Activated CD4-positive, alpha-beta T cell treated with anti-CD3 and anti-CD28 coated beads, Interleukin-2, amount 50 U/mL, for 48 hours (primary cell): ENCODE data around the gene CLRN1.
A peak's percentile ranks its signal among the peaks of the same experiment; 100 is the strongest.
"Not testable (repeated sequence)": the region's sequence is repeated elsewhere in the genome, so short reads cannot be mapped to it uniquely, and the experiment has no call there.

Experiments used
- DNase-seq, 2 experiments: peaks; one replicate each; pipeline ENCODE4 v3.0.0-alpha.2; 2020

Gene CLRN1

DNA sequence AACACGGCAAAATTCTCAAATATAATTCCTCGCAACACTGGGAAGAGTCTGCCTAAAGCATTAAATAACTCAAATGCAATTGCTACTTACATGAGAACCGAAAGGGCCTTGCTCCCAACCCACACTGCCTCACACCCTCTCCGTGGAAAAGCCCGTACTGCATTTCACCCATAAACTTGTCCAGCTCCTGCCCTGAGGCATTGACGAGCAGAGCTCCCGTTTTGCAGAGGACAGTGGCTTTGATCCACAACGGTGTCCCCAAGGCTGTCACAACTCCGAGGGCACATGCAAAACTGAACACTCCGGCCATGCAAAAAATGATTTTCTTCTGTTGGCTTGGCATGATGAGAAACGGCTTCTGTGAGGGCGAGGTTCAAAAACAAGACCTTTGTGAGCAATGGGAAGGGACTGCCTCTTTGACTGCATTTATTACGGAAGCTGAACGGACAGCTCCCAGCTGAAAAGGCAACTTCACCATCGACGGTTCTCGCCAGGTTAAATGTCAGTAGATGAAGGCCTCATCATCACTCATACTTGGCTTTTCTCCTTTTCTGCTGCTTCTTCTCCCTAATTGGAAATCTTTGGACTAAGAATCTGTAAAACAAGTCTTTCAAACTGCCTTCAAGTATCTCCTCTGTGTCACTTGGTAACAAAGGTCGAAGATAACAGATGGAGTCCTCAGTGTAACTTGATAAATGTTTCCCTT lies at the start of gene CLRN1:
Gene CLRN1, minus strand, starts transcription at position 362 of the 706 bp plus-strand sequence. Its CDS starts 19 bp downstream, at position 343.
- DNase-seq, result no peak

DNA sequence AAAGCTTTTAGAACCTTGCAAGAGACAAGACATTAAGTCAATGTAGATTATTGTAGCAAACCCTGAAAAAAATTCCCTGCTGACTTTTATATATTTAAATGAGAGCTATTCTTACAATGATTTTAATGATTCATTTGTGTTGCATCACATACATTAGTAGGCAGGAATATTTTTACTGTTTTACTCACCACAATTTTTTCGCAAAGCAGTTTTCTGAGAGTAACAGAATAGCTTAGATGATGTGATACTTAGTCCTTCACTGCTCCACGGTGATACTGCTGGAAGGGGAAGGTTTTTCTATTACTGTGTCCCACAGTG lies 43.9 kb upstream of the CLRN1 start:
- DNase-seq, result no peak

DNA sequence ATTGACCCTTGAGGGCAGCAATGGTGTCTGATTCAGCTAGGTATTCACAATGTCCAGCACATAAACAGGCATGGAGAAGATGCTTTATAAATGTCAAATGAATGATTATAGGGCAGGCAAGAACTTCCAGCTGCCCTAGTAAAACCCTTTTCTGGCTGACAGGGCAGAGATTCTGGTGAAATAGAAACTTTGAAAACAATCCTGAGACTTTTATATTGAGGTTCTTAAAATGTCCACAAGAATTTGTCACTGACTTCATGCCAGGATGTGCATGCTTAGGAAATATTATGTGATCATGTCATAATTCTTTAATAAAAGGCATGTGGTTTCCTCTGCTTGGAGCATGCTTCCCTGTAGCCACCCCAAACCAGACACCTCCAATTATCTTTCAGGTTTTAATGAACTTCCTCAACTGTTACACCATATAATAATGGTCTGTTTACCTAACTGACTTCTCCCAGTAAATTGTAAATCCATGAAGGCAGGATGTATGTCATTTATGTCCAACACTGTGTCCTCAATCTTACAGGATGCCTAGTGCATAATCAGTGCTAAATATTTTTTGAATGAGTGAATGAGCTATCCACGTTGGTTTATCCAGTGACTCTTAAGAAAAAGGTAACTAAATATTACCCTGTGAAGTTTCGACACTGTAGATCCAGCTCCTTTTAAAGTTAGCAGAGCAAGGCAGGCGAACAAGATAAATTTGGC lies 43.4 kb upstream of the CLRN1 start:
- no peak for DNase-seq

GRCh38 chr3:151015181-151015580 lies 42.7 kb upstream of the CLRN1 start:
- no peak for DNase-seq

DNA sequence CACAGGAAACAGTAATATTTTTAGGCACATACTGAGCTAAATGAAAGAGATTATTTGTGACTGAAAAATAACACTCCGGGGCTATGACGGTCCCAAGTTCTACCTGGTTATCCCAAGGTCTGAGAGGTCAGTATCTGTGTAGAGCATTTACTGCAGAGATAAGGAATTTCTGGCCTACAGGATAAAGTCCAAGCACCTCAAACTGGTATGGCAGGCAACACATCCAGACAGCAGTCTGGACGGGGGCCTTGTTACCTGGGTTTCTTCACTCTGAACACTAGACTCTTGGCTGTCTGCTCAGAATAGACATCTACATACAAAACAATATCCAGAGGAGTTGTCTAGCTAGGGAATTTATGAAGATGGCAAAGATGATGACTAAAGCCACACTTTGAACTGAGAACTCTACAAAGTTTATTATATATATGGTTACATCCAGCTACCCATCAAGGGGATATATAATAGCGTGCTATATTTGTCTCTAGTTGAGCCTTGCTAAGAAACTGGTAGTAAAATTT lies 42.0 kb upstream of the CLRN1 start:
- DNase-seq, result no peak

DNA sequence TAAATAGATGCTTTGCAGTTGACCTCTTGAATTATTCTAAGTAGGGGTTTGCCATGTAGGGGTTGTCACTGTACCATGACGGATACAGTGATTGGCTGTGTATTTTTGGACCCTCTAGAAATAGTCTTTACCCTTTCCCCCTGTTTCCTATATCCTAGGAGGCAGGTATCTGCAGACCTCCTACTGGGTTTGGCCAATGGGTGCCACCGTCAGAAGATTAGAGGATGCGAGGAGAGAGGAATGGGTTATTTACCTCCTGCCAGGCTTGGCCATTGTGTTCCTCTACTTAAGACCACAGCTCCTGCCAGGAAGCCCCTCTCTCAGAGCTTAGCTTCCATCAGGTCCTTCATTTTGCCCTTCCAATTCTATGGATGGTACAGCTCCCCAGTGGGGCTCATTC lies 40.2 kb upstream of the CLRN1 start:
- DNase-seq, result no peak

- no peak for DNase-seq
Measured at GRCh38 chr3:151011427-151011826, 38.9 kb upstream of the CLRN1 start.

GRCh38 chr3:151009981-151010380 lies 37.5 kb upstream of the CLRN1 start:
- no peak for DNase-seq

- no peak for DNase-seq
Measured at GRCh38 chr3:151009430-151009829, 36.9 kb upstream of the CLRN1 start.

DNA sequence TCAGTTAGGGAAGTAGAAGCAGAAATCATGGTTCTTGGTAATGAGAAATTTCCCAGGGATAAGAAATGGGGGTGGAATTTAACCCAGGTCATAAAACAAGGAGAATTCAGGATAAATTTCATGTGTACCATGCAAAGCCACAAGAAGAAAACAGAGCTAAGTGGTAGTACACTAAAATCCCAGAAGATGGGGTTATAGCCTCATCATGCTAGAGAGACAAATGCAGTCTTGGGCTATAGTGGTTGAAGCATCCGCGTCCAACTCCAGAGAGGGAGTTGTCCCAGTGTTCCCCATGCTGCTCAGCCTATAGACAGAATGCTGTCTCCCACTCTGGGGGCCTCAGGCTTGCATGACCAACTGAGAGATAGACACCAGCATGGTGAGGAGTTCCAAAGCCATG lies 36.2 kb upstream of the CLRN1 start:
- DNase-seq, result no peak

DNA sequence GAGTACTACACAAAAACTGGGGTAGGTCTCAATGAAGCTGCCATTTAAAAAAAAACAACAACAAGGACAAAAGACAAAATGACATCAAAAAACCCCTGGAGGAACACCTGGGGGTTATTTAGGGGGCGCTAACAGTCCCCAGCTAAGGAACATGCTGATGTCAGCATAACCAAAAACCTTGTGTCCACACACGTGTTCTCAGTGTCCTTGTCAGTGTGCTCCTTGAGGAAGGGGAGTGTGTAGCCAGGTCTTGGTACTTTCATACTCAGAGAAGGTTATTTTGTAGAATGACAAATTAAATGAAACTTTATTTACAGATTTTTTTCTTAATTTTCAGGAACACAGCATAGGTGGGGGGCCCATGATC lies 31.2 kb upstream of the CLRN1 start:
- DNase-seq, result no peak

- no peak for DNase-seq
Measured at GRCh38 chr3:151003029-151003767, 30.7 kb upstream of the CLRN1 start.

DNA sequence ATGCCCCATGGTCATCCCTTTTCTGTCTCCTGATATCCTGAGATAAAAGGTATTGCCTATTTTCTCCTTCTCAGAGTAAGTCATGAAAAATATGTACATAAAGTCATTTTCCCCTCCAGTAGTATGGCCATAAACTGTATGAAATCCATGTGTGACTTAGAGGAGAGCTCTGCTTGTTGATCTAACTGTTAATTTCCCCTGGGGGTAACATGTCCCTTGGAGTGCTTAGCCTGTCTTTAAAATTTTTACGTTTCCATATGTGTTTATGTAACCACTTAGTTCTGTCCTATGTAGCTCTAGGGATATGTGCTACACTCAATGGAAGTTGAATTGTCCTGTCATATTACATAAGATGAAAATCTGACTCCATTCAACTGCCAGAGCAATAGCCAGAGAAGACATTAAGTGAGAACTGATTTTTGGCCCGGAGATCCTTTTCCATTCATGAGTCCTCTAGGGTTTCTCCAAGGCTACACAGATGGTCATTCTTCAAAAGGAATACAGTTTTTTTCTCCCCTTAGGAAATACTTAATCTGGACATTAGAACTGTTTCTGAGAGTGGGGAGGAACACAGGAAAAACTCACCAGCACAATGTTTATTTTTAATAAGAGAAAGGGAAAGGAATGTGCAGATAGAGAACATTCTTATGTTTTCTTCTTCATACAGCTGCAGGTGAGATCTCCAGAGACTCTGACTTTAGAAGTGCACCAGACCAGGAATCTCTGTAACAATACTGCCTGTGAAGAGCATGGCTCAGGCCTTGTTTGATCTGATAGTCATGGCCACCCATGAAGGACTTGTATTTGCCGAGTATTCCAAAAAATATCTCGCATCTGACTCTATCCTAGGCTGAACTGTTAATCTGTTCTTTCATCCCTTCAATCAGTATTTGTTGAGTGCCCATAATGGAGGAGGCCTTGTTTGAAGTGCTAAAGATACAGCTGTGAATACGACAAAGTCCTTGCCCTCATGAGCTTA lies 29.8 kb upstream of the CLRN1 start:
- no peak for DNase-seq

GRCh38 chr3:150998996-150999395 lies 26.5 kb upstream of the CLRN1 start:
- DNase-seq, result no peak

DNA sequence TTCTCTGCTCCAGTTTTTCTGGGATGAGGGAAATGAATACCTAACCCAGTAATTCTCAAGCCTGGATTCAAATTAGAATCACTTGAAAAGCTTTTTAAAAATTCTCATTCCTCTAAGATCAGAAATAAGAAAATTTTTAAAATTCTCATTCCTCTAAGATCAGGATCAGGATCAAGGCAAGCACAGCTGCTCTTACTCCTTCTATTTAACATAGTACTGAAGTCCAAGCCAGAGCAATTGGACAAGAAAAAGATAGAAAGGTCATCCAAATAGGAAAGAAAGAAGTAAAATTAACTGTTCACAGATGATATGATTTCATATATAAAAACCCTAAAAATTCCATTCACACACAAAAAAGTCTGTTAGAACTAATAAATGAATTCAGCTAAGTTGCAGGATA lies 24.2 kb upstream of the CLRN1 start:
- DNase-seq, result no peak

DNA sequence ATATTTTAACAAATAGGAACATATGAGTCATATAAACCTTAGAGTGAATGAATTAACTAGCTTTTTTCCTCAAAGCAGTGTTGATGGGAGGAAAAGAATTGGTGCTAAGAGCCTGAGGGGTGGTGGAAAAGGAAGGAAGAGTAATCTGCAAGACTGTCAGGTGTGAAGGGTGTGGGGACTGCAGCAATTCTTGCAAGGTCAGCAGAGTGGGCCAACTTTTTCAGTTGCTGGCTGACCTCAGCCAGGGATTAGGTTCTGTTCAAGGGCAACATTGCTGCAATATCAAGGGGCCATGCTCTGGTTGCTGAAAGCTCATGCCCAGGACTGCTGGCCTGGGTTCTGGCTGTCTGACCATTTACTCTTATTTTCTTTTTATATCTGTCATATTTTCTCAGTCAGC lies 23.0 kb upstream of the CLRN1 start:
- no peak for DNase-seq

- DNase-seq, result no peak
Measured at GRCh38 chr3:150989208-150989607, 16.7 kb upstream of the CLRN1 start.

GRCh38 chr3:150988395-150988794 lies 15.9 kb upstream of the CLRN1 start:
- not testable (repeated sequence) for DNase-seq

DNA sequence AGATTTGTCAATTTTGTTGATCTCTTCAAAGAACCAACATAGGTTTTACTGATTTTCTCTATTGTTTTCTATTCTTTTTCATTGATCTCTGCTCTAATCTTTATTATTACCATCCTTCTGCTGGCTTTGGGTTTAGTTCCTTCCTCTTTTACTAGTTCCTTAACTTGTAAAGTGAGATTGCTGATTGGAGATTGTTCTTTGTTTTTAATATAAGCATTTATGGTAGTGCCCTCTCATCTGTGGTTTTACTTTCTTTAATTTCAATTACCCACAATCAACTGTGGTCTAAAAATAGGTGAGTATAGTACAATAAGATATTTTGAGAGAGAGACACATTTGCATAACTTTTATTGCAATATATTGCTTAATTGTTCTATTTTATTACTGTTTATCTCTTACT lies 13.2 kb upstream of the CLRN1 start:
- no peak for DNase-seq

DNA sequence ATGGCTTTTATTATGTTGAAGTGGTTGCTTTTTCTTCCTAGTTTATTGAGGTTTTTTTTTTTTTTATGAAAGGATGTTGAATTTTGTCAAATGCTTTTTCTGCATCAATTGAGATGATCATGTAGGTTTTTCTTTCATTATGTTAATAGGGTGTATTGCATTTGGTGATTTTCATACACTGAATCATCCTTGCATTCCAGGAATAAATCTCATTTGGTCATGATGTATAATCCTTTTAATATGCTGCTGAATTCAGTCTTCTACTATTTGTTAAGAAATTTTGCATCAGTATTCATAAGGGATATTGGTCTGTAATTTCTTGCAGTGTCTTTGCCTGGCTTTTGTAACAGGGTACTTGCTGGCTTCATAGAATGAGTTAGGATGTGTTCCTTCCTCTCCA lies 11.5 kb upstream of the CLRN1 start:
- DNase-seq, result no peak

DNA sequence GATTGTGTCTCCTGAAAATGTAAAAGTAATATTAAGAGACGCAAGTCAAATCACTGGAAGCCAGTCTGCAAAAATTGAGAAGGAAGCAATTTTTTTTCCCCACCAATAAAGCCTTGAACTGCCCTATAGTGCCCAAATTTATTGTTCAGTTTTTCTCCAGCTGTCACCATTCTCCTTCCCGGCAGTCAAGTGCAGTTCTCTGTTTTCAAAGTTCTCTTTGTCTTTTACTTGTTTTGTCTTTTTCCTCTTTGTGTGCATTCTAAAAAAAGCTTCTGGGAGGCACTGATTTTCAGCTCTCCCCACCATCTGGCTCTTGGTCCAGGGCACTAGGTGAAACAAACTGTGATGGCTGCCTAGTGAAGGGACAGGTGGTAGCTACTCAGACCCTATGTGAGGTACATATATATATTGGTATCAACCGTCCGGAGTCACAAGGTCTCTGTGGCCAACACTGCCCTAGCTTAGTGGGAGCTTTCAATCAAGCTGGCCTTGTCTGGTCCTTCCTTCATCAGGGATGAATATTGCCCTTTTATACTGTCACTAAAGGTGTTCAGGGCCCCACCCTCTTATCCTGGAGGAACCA lies 6.1 kb upstream of the CLRN1 start:
- DNase-seq, result no peak

DNA sequence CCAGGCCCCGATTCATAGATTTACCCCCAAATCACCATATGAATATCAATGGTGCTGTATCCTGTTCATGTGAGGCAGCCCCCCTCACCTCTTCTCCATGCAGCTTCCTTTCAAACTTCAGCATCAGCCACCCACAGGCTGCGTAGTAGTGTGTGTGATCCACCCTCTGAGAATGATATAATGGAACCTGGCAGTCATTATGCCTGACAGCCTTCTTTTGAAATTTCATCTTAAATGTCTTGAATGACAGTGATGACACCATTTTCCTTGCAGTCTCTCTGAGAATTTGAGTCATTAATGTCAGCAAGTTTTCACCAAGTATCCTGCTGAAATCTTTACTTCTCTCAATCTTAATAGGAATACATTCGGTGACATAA lies 3.5 kb upstream of the CLRN1 start:
- DNase-seq, result peak in 1 of 2 experiments; percentile 3
